Liver (tissue), 9 donors: Measurements from ENCODE around the gene FRMD5. TPM values are rescaled to one million over a fixed set of nuclear protein-coding genes. Genes with fewer than 3 reads are reported as not detected.

ENCODE experiments used
- DNase-seq: peaks from one replicate; pipeline ENCODE4 v3.0.0-alpha.2; 2017; ENCODE audit warnings: low spot score
- H3K27ac ChIP-seq, 2 donors: one replicate each; pipeline ENCODE4 v1.7.0; 2013; ENCODE audit warnings: inconsistent platforms in 2 of 2, low read length in 2 of 2, control low read depth in 1 of 2, low read depth in 1 of 2, mild to moderate bottlenecking in 1 of 2
- H3K27me3 ChIP-seq, 4 donors: one replicate each; pipeline versions ENCODE4 v1.6.1 to v1.7.0; 2013; ENCODE audit warnings: low read length in 3 of 4, inconsistent platforms in 1 of 4, mild to moderate bottlenecking in 1 of 4, moderate library complexity in 1 of 4; ENCODE audit not compliant: control insufficient read depth in 4 of 4, insufficient read depth in 4 of 4
- H3K36me3 ChIP-seq, 4 donors: one replicate each; pipeline versions ENCODE4 v1.6.1 to v1.7.0; 2013; ENCODE audit warnings: low read length in 3 of 4, mild to moderate bottlenecking in 3 of 4, low read depth in 1 of 4, moderate library complexity in 1 of 4; ENCODE audit not compliant: control insufficient read depth in 4 of 4, insufficient read depth in 3 of 4
- H3K4me1 ChIP-seq, 4 donors: one replicate each; pipeline versions ENCODE4 v1.6.1 to v1.7.0; 2013; ENCODE audit warnings: low read length in 3 of 4, mild to moderate bottlenecking in 3 of 4, moderate library complexity in 1 of 4; ENCODE audit not compliant: control insufficient read depth in 4 of 4, insufficient read depth in 4 of 4
- H3K4me3 ChIP-seq, 3 donors: one replicate each; pipeline versions ENCODE4 v1.6.1 to v1.7.0; 2013; ENCODE audit warnings: low read length in 3 of 3, control low read depth in 1 of 3, low read depth in 1 of 3, mild to moderate bottlenecking in 1 of 3
- H3K9ac ChIP-seq, 2 donors: one replicate each; pipeline ENCODE4 v1.7.0; 2013; ENCODE audit warnings: low read length in 2 of 2, mild to moderate bottlenecking in 2 of 2, moderate library complexity in 2 of 2, control low read depth in 1 of 2, low read depth in 1 of 2
- H3K9me3 ChIP-seq, 4 donors: one replicate each; pipeline versions ENCODE4 v1.6.1 to v1.7.0; 2013; ENCODE audit warnings: low read length in 3 of 4; ENCODE audit not compliant: control insufficient read depth in 4 of 4
- EGR1 ChIP-seq, 2 donors: IDR thresholded peaks; 2 replicates each; pipeline ENCODE4 v1.6.1; 2016 to 2018; ENCODE audit warnings: antibody characterized with exemption in 2 of 2, low read depth in 2 of 2
- FOXA1 ChIP-seq: IDR thresholded peaks from 2 replicates; pipeline ENCODE4 v1.6.1; 2016; ENCODE audit warnings: antibody characterized with exemption
- FOXA2 ChIP-seq: IDR thresholded peaks from 2 replicates; pipeline ENCODE4 v1.6.1; 2016; ENCODE audit warnings: antibody characterized with exemption
- GABPA ChIP-seq, 2 donors: IDR thresholded peaks in 1 of 2; conservative IDR thresholded peaks in 1 of 2; 2 replicates each; pipeline ENCODE4 v1.6.1; 2016; ENCODE audit warnings: antibody characterized with exemption in 2 of 2, mild to moderate bottlenecking in 1 of 2, moderate library complexity in 1 of 2
- HNF4A ChIP-seq, 2 donors: conservative IDR thresholded peaks; 2 replicates each; pipeline ENCODE4 v1.6.1; 2016; ENCODE audit warnings: antibody characterized with exemption in 2 of 2, mild to moderate bottlenecking in 2 of 2
- HNF4G ChIP-seq: IDR thresholded peaks from 2 replicates; pipeline ENCODE4 v1.6.1; 2016; ENCODE audit warnings: antibody characterized with exemption
- JUND ChIP-seq, 2 donors: IDR thresholded peaks; 2 replicates each; pipeline ENCODE4 v1.6.1; 2016; ENCODE audit warnings: antibody characterized with exemption in 2 of 2
- NR2F2 ChIP-seq: IDR thresholded peaks from 2 replicates; pipeline ENCODE4 v1.6.1; 2016; ENCODE audit warnings: antibody characterized with exemption
- RAD21 ChIP-seq, 2 donors: IDR thresholded peaks; 2 replicates each; pipeline ENCODE4 v1.6.1; 2016; ENCODE audit warnings: antibody characterized with exemption in 2 of 2, mild to moderate bottlenecking in 2 of 2
- RXRA ChIP-seq, 2 donors: IDR thresholded peaks; 2 replicates each; pipeline ENCODE4 v1.6.1; 2017 to 2018; ENCODE audit warnings: antibody characterized with exemption in 2 of 2, mild to moderate bottlenecking in 1 of 2
- SP1 ChIP-seq: IDR thresholded peaks from 2 replicates; pipeline ENCODE4 v1.6.1; 2018; ENCODE audit warnings: antibody characterized with exemption, mild to moderate bottlenecking
- TAF1 ChIP-seq: conservative IDR thresholded peaks from 2 replicates; pipeline ENCODE4 v1.6.1; 2016; ENCODE audit warnings: antibody characterized with exemption, mild to moderate bottlenecking
- YY1 ChIP-seq: IDR thresholded peaks from 2 replicates; pipeline ENCODE4 v1.6.1; 2016; ENCODE audit warnings: antibody characterized with exemption, mild to moderate bottlenecking
- WGBS: extraction: QIAGEN DNeasy Blood & Tissue Kit; methylation state at CpG from one replicate; pipeline ENCODE4 v1.1.7; 2013; 5-methylcytosine and 5-hydroxymethylcytosine counted together
- polyA plus RNA-seq, 2 donors: library from polyadenylated mRNA; stranded (reverse) in 1 of 2; unstranded in 1 of 2; fragments of 200-250 nt in 1 of 2; fragments of >200 nt in 1 of 2; fragmentation: Nextera tagmentation in 1 of 2; extraction: Ambion mirVana in 1 of 2; gene quantifications; one replicate each; pipeline versions ENCODE4 v1.2.1 to v1.2.3, GENCODE V29; 2013 to 2015
- total RNA-seq, 2 donors: library from RNA; depleted of rRNA; stranded (reverse); fragments of >200 nt; gene quantifications; one replicate each; pipeline ENCODE4 v1.2.3, GENCODE V29; 2014
- TF ChIP-seq, protein P1 (sequence below): IDR thresholded peaks from 2 replicates; pipeline ENCODE4 v1.6.1; 2016; ENCODE audit warnings: antibody characterized with exemption
- TF ChIP-seq, protein P2 (sequence below): IDR thresholded peaks from 2 replicates; pipeline ENCODE4 v1.6.1; 2016; ENCODE audit warnings: antibody characterized with exemption, mild to moderate bottlenecking
- TF ChIP-seq, protein P3 (sequence below): IDR thresholded peaks from 2 replicates; pipeline ENCODE4 v1.6.1; 2016; ENCODE audit warnings: antibody characterized with exemption
- TF ChIP-seq, protein P4 (sequence below): fragments of 150-350 bp; IDR thresholded peaks from 2 replicates; pipeline ENCODE4 v1.5.1; 2017; ENCODE audit warnings: improper control_type of control experiment, low read depth, low read length; ENCODE audit not compliant: missing input control
- TF ChIP-seq, protein P5 (sequence below): IDR thresholded peaks from 2 replicates; pipeline ENCODE4 v1.6.1; 2016; ENCODE audit warnings: antibody characterized with exemption
- donor health status: healthy.
- donor health status: healthy.
- donor health status: healthy.
- donor health status: healthy.
- donor health status: healthy.

The FRMD5 gene
- total and polyA plus RNA-seq, 4 donors = 0.01 to 0.25 TPM; not detected in 2

DNA sequence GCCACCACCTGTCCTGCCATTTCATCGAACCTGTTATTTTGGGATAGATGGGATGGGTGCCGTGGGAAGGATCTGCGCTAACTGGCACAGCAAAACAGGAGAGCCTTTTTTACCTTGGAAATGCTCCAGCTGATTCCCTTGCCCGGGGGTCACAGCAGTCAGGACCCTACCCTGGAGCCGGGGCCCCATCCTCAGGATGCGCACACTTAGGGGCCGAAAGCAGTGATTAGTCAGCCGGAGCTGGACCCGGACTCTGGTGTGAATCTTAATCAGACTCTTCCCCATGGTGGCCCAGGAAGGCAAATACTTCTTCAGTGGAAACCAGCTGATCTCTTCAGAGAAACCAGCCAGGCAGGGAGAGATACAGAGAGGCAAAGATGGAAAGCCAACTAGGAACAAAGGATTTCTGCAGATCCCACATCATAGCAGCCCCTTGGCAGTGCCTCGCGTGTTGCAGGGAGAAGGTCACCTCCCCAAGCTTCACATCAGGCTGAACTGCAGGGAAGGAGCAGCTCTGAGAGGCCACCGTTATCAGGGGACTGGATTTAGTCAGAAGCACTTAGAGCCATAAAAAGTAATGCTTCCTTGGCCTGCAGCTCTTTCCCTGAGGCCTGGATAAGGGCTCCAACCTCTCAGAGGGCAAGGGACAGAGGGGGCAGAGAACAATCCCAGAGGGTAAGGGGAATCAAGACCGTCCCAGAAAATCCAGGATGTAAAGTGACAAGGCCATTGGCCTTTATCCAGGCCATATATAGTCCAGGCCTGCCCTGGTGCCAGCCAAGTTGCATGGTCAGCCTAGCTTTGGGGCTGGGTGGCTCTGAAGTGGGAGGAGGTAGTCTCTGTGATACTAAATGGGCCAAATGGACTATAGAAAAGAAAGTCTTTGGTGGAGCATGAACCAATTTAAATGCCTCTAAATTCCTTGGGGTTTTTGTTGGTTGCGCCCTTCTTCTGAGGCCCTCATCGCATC is 315.4 kb downstream of the FRMD5 start:
- no peak for DNase-seq
- TF ChIP-seq, protein P1, sequence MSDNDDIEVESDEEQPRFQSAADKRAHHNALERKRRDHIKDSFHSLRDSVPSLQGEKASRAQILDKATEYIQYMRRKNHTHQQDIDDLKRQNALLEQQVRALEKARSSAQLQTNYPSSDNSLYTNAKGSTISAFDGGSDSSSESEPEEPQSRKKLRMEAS = no peak
- no peak for TF ChIP-seq HNF4A (conservative IDR thresholded peaks at IDR 0.05)
- TF ChIP-seq, protein P2, sequence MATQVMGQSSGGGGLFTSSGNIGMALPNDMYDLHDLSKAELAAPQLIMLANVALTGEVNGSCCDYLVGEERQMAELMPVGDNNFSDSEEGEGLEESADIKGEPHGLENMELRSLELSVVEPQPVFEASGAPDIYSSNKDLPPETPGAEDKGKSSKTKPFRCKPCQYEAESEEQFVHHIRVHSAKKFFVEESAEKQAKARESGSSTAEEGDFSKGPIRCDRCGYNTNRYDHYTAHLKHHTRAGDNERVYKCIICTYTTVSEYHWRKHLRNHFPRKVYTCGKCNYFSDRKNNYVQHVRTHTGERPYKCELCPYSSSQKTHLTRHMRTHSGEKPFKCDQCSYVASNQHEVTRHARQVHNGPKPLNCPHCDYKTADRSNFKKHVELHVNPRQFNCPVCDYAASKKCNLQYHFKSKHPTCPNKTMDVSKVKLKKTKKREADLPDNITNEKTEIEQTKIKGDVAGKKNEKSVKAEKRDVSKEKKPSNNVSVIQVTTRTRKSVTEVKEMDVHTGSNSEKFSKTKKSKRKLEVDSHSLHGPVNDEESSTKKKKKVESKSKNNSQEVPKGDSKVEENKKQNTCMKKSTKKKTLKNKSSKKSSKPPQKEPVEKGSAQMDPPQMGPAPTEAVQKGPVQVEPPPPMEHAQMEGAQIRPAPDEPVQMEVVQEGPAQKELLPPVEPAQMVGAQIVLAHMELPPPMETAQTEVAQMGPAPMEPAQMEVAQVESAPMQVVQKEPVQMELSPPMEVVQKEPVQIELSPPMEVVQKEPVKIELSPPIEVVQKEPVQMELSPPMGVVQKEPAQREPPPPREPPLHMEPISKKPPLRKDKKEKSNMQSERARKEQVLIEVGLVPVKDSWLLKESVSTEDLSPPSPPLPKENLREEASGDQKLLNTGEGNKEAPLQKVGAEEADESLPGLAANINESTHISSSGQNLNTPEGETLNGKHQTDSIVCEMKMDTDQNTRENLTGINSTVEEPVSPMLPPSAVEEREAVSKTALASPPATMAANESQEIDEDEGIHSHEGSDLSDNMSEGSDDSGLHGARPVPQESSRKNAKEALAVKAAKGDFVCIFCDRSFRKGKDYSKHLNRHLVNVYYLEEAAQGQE = no peak
- no peak for TF ChIP-seq GABPA (IDR thresholded peaks at IDR 0.05 in 1 of 2, conservative IDR thresholded peaks at IDR 0.05 in 1 of 2)
- TF ChIP-seq TAF1 = no peak
- TF ChIP-seq SP1 = no peak
- TF ChIP-seq, protein P3, sequence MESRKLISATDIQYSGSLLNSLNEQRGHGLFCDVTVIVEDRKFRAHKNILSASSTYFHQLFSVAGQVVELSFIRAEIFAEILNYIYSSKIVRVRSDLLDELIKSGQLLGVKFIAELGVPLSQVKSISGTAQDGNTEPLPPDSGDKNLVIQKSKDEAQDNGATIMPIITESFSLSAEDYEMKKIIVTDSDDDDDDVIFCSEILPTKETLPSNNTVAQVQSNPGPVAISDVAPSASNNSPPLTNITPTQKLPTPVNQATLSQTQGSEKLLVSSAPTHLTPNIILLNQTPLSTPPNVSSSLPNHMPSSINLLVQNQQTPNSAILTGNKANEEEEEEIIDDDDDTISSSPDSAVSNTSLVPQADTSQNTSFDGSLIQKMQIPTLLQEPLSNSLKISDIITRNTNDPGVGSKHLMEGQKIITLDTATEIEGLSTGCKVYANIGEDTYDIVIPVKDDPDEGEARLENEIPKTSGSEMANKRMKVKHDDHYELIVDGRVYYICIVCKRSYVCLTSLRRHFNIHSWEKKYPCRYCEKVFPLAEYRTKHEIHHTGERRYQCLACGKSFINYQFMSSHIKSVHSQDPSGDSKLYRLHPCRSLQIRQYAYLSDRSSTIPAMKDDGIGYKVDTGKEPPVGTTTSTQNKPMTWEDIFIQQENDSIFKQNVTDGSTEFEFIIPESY = no peak
- TF ChIP-seq FOXA1 = no peak
- no peak for TF ChIP-seq JUND (IDR thresholded peaks at IDR 0.05)
- no peak for TF ChIP-seq HNF4G
- no peak for TF ChIP-seq RXRA (IDR thresholded peaks at IDR 0.05)
- TF ChIP-seq RAD21 (IDR thresholded peaks at IDR 0.05) = no peak
- TF ChIP-seq FOXA2 = no peak
- no peak for TF ChIP-seq NR2F2
- TF ChIP-seq, protein P4, sequence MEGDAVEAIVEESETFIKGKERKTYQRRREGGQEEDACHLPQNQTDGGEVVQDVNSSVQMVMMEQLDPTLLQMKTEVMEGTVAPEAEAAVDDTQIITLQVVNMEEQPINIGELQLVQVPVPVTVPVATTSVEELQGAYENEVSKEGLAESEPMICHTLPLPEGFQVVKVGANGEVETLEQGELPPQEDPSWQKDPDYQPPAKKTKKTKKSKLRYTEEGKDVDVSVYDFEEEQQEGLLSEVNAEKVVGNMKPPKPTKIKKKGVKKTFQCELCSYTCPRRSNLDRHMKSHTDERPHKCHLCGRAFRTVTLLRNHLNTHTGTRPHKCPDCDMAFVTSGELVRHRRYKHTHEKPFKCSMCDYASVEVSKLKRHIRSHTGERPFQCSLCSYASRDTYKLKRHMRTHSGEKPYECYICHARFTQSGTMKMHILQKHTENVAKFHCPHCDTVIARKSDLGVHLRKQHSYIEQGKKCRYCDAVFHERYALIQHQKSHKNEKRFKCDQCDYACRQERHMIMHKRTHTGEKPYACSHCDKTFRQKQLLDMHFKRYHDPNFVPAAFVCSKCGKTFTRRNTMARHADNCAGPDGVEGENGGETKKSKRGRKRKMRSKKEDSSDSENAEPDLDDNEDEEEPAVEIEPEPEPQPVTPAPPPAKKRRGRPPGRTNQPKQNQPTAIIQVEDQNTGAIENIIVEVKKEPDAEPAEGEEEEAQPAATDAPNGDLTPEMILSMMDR = no peak
- TF ChIP-seq EGR1 (IDR thresholded peaks at IDR 0.05; ENCODE audit: low read depth in 2 of 2) = no peak
- TF ChIP-seq, protein P5, sequence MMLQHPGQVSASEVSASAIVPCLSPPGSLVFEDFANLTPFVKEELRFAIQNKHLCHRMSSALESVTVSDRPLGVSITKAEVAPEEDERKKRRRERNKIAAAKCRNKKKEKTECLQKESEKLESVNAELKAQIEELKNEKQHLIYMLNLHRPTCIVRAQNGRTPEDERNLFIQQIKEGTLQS = no peak
- TF ChIP-seq YY1 = no peak
- Histone ChIP-seq H3K4me1 (no peaks in the 10 kb centered on the region), H3K9me3 (no peaks in the 10 kb centered on the region), H3K27me3 (no peaks in the 10 kb centered on the region), H3K27ac (no peak overlapping the region), H3K36me3 (no peaks in the 10 kb centered on the region), H3K9ac (no peak overlapping the region), H3K4me3 (no peak overlapping the region)
- 89% methylated on average over 15 of the region's 15 CpGs for WGBS
